ENCODE measurements around the gene KIF5A.

KIF5A gene

DNA sequence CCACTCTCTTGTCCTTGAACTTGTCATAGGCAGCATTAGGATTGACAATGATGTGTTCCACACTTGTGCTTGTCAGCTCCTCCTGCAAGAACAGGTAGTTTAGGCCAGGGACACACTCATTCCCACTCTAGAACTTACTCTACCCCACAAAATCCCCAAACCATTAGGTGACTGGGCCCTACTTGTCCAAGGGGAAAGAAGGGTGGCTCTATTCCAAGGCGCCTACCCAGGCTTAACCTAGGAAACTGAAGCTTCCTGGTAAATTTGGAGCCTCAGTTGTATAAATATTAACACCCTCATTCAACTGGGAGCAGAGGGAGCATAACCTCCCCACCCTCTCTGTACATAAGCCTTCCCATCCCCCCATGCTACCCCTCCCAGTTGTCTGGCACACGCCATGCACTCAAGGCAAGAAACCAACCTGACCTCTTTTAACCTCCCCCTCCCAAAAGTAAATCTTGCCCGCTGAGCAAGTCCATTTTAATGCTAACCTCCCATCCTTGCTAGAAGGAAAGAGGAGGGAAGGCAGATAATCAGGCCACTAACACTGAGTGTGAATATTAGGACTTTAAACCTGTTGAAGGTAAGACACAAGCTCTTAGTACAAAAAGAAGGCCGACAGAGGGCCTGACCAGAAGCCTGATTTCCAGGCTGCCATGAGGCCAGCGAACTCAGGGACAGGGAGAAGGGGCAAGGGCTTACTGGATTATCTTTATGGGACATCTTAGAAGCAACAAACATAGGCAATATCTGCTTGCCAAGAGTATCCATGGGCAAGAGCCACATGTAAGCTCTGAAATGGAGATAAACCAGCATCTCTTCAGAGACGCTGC is 13.9 kb upstream of the KIF5A start:
- DNase-seq (ENCODE audit: low read depth in 2 of 2) = no peak

- DNase-seq (ENCODE audit: low read depth in 2 of 2) = no peak
These were observed 13.3 kb upstream of the KIF5A start for GRCh38 chr12:57536597-57536942.

- no peak for DNase-seq (ENCODE audit: low read depth in 2 of 2)
These were observed 10.6 kb upstream of the KIF5A start for GRCh38 chr12:57539134-57539768.

DNA sequence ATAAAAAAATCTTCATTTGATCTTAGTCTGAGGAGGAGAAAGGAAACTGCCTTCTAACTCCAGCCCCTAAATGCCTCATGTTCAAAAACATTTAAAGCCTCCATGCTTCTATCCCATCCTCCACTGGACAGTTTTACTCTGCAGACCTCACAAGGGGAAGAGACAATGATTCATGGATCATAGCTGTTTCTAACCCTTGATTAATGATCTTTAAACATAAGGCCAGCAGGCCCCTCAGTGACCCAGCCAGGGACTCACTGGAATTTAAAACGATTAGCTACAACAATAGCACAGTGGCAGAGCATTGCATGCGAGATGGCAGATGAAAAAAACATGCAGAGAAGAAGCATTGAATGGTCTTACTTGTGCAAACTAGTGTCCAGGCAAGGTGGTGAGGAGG is 8.8 kb upstream of the KIF5A start:
- DNase-seq (ENCODE audit: low read depth in 2 of 2) = no peak

GRCh38 chr12:57541717-57542116 is 8.1 kb upstream of the KIF5A start:
- no peak for DNase-seq (ENCODE audit: low read depth in 2 of 2)

- DNase-seq (ENCODE audit: low read depth in 2 of 2) = no peak
These were observed 6.3 kb upstream of the KIF5A start for GRCh38 chr12:57543581-57543980.

DNA sequence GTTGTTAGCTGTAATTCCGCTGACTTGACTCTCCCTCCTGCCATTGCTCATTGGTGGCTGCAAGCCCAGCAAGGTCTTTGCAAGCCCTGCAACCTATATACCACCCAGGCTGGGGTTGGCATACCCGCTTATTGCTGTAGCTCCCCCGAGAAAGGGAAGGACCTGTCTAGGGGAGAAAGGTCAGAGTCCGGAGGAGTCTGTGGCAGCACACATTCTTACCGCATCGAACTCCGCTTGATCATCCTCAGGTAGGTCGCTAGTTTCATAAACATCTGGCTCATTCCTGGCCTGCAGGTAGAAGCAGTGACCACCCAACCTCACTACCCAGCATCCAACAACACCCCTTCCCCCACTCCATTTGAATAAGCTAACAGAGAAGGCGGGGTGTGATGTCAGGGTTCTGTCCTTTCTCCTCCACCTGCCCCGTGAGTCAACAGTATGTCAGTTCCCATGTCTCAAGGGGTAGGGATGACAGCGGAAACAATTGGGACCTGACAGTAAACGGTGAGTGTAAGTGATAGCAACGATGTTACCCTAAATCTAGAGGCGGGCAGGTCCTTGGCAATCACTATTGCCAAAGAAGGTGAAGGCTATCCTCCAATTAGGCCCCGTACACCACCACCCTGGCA is 3.9 kb upstream of the KIF5A start:
- no peak for DNase-seq (ENCODE audit: low read depth in 2 of 2)

- peak; percentile 74 to 81 for DNase-seq (ENCODE audit: low read depth in 2 of 2)
These were observed 3.2 kb upstream of the KIF5A start, which contains the start of gene DCTN2 for GRCh38 chr12:57546438-57547287. Gene DCTN2 (minus strand): TSS chr12:57547192. CDS start chr12:57547063, 129 bp downstream.

- DNase-seq (ENCODE audit: low read depth in 2 of 2) = no peak
These were observed 2.4 kb upstream of the KIF5A start for GRCh38 chr12:57547288-57548012.

GRCh38 chr12:57548013-57548315 is 1.9 kb upstream of the KIF5A start:
- DNase-seq (ENCODE audit: low read depth in 2 of 2) = no peak

GRCh38 chr12:57548488-57548887 is 1.4 kb upstream of the KIF5A start:
- DNase-seq (ENCODE audit: low read depth in 2 of 2) = no peak

DNA sequence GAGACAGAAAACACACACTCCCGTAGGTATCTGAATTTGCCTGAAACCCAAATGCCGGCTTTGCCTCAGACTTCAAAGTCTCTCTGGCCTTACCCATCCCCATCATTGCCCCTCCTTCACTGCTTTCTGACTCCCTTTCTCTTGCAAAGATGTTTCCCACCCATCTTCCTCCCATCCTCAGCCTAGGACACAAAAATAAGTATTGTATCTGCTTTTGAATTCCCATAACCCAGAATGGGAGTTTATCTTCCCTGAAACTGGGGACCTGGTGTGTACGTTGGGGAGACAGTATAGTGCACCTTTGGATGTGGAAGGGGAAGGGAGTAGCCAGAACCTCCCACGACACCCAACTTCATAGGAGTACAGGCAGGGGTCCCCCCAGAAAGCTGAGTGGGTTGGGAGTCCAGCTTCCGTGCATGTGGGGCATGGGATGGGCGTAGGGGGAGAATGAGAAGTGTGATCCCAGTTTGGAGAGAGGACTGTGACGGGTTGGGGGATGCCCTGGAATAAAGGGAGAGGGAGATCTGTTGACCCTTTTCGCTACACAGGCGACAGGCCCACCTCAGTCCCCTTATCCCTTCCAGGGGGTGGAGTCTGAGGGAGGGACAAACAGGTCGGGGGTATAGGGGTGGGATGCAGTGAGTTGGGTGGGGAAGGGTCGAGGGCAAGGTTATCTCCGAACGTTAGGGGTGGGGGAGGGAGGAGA is 488 bp upstream of the KIF5A start:
- DNase-seq (ENCODE audit: low read depth in 2 of 2) = no peak

- DNase-seq (ENCODE audit: low read depth in 2 of 2) = no peak
These were observed 1.1 kb downstream of the KIF5A start for GRCh38 chr12:57550641-57551549.

DNA sequence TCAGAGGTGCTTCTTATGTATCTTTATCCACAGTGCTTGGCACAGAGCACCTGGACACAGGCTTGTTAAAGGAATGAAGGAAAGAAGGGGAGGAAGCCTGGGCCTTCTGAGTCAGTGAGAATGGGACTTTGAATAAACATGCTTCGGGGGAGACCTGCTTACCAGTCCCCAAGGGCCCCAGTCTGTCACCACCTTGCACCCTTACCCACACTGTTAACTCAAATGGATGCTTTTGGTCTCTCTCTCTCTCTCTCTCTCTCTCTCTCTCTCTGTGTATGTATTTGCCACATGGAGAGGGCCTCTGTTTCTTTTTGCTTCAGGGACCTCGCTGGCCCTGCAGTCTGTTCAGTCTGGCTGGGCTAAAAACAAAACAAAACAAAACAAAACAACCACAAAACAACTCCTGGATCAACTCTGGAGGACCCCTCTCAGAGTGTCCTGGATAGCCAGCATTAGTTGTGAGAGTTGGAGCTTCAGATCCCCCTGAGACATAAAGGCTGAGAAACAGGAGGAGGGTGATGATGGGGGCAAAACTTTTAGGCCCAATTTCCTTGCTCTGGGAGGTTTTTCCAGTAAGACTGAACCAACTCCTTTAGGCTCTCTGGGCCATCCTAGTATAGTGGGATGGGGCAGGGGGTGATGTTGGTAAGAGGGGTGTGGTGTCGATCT is 1.9 kb downstream of the KIF5A start:
- no peak for DNase-seq (ENCODE audit: low read depth in 2 of 2)

DNA sequence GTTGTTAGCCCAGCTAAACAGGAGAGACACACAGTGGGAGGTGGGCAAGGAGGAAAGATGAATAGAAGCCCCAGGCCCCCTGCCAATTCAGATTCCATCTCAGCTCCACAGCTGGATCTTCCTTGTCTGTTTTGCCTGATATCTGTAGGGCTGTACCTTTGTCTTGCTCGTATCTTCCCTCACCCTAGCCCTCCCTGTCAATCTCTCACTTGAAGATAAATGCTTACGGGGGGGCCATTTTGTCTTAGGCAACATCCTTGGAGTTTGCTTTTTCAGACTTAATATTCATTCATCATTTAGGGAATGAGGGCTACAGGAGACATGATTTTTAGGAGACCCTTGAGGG is 2.4 kb downstream of the KIF5A start:
- no peak for DNase-seq (ENCODE audit: low read depth in 2 of 2)

DNA sequence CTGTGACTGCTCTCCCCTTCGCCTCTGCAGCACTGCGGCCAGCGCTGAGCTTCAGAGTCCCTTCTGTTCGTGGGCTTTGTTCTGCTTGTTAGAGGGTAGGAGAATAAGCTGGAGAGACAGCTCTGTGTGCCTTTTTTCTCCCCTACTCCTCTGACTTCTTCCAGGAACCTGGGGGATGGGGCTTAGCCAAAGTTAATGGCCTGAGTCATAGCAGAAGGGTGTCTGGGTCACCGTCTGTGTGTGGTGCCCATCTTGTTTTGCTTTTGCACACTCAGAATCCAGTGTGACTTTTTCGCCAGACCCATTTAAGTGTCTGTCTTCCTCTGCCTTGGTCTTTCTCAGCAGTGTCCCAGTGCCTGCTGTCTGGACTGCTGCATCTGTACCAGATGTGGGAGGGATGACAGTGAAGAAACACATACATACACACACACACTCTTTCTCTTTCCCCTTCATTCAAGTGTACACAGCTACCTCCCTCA is 3.0 kb downstream of the KIF5A start:
- DNase-seq (ENCODE audit: low read depth in 2 of 2) = no peak

DNA sequence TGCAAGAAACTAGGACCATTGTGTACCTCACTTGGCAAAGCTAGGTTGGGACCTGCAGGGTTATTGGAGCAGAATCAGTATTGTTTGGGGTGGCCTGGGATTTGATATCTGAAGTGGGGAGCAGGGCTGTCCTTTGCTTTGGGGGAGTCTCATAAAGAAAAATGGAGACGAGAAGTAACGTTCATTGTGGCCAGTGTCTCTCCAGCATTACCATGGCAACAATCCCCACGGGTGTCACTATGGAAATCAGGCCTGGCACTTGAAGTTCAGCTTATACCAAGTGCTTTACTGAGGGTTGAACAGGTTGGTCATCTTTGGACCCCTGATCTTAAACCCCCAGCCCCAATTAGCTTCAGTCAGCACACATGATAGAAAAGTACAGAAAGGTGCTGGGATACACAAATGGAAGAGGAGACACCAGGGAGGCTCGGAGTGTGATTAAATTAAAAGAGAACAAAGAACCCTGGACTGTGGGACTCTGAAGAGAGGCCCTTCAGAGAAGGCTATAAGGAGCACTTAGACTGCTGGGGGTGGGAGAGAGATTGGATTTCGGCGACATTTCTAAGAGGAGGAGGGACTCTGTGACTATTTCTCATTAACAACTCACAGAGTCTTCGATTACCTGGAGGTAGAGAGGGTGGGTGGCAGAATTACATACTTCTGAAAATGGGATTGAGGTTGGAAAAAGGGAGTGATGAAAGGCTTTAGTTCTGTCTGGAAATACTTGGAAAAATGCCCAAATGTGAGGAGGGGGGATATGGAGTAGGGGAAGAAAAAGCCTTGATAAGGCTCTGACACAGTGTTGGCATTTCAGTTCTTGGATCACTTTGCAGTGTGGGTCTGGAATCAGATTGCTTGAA is 3.7 kb downstream of the KIF5A start:
- DNase-seq (ENCODE audit: low read depth in 2 of 2) = no peak

DNA sequence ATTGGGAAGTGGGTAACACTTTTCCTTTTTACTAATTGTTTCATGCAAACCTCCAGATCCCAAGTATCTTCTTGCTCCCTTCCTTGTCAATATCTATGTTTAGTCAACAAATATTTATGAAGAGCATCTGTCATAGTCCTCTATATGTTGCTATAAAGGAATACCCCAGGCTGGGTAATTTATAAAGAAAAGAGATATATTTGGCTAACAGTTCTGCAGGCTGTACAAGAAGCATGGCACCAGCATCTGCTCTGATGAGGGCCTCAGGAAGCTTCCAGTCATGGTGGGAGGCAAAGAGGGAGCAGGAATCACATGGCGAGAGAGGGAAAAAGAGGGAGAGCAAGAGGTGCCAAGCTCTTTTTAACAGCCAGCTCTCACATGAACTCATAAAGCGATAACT is 4.6 kb downstream of the KIF5A start:
- DNase-seq (ENCODE audit: low read depth in 2 of 2) = no peak

Data from stimulated activated CD8-positive, alpha-beta memory T cell treated with anti-CD3 and anti-CD28 coated beads, Interleukin-2, amount 100 ng/mL, for 1 hour (primary cell).